ENCODE data around the gene SPINT4.

DNA sequence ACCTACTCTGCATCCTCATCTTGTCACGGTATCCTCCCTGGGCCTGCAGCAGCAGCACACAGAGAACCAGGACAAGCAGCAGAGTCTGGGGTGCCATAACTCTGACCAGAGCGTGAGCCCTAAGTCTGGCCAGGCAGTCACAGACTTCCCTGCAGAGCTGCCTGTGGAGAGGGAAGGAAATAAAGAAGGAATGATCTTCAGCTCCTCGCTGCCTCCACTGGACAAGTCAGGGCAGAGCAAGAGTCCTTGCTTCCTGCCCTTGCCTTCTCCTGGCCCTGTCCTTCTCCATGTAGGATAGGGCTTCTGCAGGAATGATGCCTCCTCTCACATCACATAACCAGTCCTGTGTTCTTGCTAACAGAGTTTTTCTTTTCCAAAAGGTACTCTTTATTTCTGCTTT lies 36.3 kb upstream of the SPINT4 start:
- TF ChIP-seq EZH2 (IDR thresholded peaks at IDR 0.05; ENCODE audit: low read length, missing control alignments) (no peak), CTCF (conservative IDR thresholded peaks at IDR 0.05 in 1 of 2, IDR thresholded peaks at IDR 0.05 in 1 of 2; ENCODE audit: low read depth in 1 of 2, low read length in 2 of 2) (peak in 1 of 2 donors; percentile 4)

Data from fibroblast of lung (primary cell).